COLO829 (cell line): Measurements from ENCODE around the gene GPR146.
"Not testable (repeated sequence)": the region's sequence is repeated elsewhere in the genome, so short reads cannot be mapped to it uniquely, and the experiment has no call there.

Source experiments
- DNase-seq: peaks from one replicate; pipeline ENCODE4 v3.0.0; 2012; ENCODE audit warnings: low spot score

GPR146 gene

GRCh38 chr7:1025743-1026581, 18.4 kb upstream of the GPR146 start:
- no peak for DNase-seq

- no peak for DNase-seq
Measured at GRCh38 chr7:1026721-1027161, 17.6 kb upstream of the GPR146 start.

- DNase-seq = no peak
Measured at GRCh38 chr7:1027242-1028043, 16.9 kb upstream of the GPR146 start.

- DNase-seq = peak; percentile 98
Measured at GRCh38 chr7:1028044-1028770, 16.1 kb upstream of the GPR146 start.

- peak; percentile 98 for DNase-seq
Measured at GRCh38 chr7:1028775-1029636, 15.3 kb upstream of the GPR146 start.

- no peak for DNase-seq
Measured at GRCh38 chr7:1029637-1030443, 14.5 kb upstream of the GPR146 start.

- no peak for DNase-seq
Measured at GRCh38 chr7:1030444-1031070, 13.8 kb upstream of the GPR146 start.

- no peak for DNase-seq
Measured at GRCh38 chr7:1031716-1032455, 12.5 kb upstream of the GPR146 start.

GRCh38 chr7:1032536-1033181, 11.7 kb upstream of the GPR146 start:
- no peak for DNase-seq

- DNase-seq = no peak
Measured at GRCh38 chr7:1033546-1034145, 10.7 kb upstream of the GPR146 start.

- DNase-seq = not testable (repeated sequence)
Measured at GRCh38 chr7:1034769-1035168, 9.6 kb upstream of the GPR146 start.

GRCh38 chr7:1036164-1036928, 8.0 kb upstream of the GPR146 start:
- DNase-seq = not testable (repeated sequence)

GRCh38 chr7:1040233-1040632, 4.1 kb upstream of the GPR146 start:
- DNase-seq = not testable (repeated sequence)

- DNase-seq = no peak
Measured at GRCh38 chr7:1040790-1041189, 3.6 kb upstream of the GPR146 start.

- no peak for DNase-seq
Measured at GRCh38 chr7:1041551-1042491, 2.5 kb upstream of the GPR146 start.

GRCh38 chr7:1042492-1042833, 1.9 kb upstream of the GPR146 start:
- no peak for DNase-seq
